ENCODE measurements around the gene MYBPH. TPM values are rescaled to one million over a fixed set of nuclear protein-coding genes. Genes with fewer than 3 reads are reported as not detected.

Gene MYBPH
- polyA plus RNA-seq, 3 donors: 0.08 to 0.32 (median 0.31) TPM

DNA sequence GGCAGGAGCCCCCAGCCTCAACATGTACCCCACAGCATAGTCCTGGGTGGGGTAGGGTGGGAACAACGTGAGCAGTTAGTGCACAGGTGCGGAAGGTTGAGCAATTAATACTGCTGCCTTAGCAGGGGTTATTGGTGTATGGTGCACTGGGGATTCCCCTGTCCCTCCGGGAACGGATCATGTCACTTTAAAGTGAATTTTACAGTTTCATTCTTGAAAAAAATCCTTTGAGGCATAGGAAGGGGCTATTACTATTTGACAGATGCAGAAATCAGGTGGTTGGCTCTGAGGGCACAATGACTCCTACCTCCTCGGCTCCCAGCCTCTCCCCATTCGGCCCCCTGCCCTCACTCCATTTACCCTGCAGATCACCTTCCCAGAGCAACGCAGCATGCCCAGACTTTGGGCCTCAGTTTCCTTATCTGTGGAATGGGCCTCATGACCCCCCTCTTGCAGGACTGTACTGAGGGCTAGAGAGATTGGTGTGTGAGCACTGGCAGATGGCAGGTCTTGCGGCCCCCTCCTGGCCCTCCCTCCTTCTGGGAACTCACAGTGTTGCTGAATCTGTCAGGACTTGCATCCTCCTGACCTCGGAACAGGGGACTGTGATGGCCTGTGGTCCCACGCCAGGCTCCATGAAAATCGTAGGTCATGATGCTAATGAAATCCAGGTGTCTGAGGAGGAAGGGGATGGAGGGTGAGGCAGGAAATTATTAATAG lies 5.1 kb upstream of the MYBPH start:
- no peak for DNase-seq (ENCODE audit: low read depth in 3 of 3, low spot score in 2 of 3)

GRCh38 chr1:203179667-203180005 lies 4.0 kb upstream of the MYBPH start:
- DNase-seq (ENCODE audit: low read depth in 3 of 3, low spot score in 2 of 3): no peak

DNA sequence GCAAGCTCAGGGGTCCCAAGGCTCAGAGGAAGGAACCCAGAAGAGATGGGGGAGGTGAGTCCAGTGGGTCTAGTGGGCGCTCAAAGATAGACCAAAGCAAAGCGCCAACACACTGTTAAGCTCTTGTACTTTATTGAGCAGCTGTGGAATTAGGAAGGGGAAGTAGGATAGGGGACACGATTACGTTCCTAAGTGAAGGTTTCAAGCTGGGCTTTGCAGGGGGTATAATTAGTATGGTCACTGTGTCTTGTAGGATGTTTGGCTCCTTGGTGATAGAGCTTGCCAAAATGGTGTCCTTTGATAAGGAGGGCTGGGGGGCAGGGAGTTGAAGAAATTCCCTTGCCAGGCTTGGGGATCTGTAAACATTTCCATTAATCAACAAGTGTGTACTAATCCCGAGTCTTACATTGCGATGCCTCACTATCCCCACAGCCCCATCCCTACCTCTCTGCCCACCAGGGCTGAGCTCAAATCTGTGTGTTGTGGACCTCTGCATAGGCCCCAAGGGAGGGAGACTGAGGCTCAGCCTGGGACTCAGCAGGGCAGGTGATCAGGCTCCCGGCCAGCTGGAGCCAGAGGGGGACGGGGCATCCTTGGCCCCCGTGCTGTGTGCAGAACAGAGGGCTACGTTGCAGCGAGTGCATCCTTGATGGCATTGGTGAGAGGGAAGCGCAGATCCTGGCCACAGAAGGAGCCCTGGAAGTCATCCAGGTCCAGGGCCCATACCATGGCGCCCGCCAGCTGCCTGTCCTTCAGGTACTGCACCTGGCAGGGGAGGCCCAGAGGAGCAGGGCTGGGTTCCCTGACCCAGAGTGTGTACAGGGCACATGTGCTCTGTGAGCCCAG lies 3.4 kb upstream of the MYBPH start:
- no peak for DNase-seq (ENCODE audit: low read depth in 3 of 3, low spot score in 2 of 3)

GRCh38 chr1:203178083-203178482 lies 2.5 kb upstream of the MYBPH start:
- DNase-seq (ENCODE audit: low read depth in 3 of 3, low spot score in 2 of 3): no peak

DNA sequence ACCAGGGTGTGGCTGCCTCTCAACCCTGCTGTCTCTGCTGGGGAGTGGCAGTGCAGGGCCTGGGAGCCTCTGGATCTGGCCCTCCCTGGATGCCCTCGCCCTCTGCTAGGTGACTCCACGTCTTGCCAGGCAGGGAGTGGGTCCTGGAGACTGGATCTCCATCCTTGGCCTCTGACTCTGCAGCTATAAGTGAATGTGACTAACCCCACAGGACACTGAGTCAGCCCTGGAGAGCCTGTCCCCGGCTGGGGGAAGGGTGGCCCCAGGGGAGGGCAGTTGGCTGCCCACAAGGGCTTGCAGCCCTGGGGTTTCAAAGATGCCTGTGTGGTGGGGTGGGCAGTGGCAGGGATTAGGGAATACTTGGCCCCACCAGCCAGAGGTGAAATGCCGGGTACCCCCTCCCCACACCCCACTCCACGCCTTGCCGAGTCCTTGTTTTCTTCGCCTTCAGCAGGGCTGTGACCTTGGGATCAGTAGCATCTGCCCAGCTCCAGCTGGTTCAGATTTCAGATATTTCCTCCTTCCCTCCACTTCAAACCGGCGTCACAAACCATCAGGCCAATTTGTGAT lies 1.9 kb upstream of the MYBPH start:
- no peak for DNase-seq (ENCODE audit: low read depth in 3 of 3, low spot score in 2 of 3)

DNA sequence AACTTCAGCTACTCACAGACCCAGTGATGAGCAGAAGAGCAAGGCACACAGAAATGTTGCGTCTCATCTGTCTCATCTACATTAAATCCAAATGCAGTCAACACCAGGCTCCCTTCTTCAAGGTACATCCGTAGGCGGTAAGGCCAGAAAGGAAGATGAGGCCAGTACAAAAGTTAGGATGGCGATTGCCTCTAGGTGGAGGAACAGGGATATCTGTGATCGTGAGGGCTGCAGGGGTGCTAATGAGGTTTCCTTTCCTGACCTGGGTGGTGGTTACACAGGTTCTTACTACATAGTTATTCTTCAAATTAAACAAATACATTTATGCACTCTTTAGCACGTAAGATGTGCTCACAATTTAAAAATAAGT lies 1.4 kb upstream of the MYBPH start:
- no peak for DNase-seq (ENCODE audit: low read depth in 3 of 3, low spot score in 2 of 3)

DNA sequence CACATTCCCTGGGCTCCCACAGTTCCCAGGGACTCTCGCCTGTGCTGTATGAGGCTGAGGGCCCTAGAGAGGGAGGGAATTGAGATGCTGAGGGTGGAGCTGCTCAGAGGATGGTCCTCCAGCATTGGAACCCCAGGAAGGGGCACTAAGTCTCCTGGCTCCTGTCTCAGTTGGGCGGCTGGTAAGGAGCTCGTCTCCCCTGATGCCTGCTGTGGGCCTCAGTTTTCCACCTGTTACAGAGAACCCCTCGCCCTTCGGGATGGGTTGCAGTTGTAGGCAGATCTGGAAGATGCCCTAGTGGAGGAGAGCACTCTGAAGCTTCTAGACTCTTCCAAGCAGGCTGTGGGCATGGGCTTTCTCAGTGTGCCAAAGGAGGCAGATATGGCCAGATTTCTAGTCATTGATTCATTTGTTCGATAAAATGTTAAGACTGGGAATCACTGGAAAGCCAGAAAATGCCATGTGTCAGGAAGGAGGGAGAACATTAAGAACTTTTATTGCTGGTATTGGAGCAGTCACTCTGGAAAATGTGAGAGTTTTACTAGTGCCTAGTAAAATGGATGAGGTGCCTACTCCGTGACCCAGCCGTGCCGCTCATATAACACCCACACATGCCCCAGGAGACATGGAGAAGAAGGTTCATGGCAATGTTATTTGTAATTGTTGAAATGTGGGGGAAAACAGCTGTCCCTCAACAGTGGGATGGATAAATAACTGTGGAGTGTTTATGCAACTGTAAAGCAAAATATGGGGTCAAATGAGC lies 828 bp upstream of the MYBPH start:
- DNase-seq (ENCODE audit: low read depth in 3 of 3, low spot score in 2 of 3): no peak

DNA sequence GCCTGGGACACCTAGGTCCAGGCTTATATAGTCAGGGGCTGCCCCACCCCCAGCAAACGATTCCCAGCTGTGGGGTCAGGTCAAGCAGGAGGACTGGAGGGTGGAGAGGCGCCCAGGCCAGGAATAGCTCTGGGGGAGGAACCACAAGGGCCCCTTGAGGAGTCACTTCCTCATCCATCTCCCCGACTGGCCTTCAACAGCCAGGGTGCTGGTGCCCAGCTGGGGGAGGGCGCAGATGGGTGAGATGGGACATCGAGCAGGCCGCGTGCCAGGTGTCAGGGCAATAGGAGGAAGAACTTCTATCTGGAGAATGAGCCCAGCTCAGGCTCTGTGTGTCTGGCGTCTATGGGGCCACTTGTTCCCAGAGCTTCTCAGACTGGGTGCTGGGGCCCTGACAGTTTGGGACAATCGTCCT lies 208 bp upstream of the MYBPH start:
- DNase-seq (ENCODE audit: low read depth in 3 of 3, low spot score in 2 of 3): no peak

DNA sequence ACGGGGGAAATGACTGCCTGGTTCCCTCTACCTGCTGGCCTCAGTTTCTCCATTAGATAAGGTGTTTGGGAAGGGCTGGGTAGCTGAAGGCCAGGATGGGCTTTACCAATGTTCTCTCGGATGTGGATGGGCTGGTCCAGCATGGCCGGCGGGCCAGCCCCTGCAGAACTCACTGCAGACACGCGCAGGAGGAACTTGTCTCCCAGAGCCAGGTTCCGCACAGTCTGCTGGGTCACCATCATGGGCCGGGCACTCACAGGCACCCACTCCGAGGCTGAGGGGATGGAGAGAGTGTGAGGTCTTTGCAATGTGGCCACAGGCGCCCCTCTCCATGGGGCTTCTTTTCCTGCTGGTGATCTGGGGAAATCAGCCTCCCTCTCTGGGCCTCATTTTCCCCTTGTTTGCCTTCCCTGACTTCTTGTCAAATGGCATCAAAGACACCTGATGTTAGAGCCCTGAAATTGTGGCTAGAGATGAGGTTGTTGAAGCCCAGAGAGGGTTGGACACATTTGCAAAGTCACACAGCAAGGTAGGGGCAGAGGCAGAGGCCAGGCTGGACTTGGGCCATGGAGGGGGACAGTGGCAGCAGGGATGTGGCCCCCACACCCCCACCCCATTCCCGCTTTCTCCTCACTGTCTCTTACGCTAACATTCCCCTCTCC lies 1.2 kb downstream of the MYBPH start:
- DNase-seq (ENCODE audit: low read depth in 3 of 3, low spot score in 2 of 3): no peak

- no peak for DNase-seq (ENCODE audit: low read depth in 3 of 3, low spot score in 2 of 3)
Measured at GRCh38 chr1:203173566-203173965, 2.1 kb downstream of the MYBPH start.

- DNase-seq (ENCODE audit: low read depth in 3 of 3, low spot score in 2 of 3): no peak
Measured at GRCh38 chr1:203173011-203173555, 2.5 kb downstream of the MYBPH start.

- DNase-seq (ENCODE audit: low read depth in 3 of 3, low spot score in 2 of 3): no peak
Measured at GRCh38 chr1:203172184-203173010, 3.2 kb downstream of the MYBPH start.

GRCh38 chr1:203171341-203172183 lies 4.1 kb downstream of the MYBPH start:
- DNase-seq (ENCODE audit: low read depth in 3 of 3, low spot score in 2 of 3): no peak

- DNase-seq (ENCODE audit: low read depth in 3 of 3, low spot score in 2 of 3): no peak
Measured at GRCh38 chr1:203170625-203171330, 4.8 kb downstream of the MYBPH start.

DNA sequence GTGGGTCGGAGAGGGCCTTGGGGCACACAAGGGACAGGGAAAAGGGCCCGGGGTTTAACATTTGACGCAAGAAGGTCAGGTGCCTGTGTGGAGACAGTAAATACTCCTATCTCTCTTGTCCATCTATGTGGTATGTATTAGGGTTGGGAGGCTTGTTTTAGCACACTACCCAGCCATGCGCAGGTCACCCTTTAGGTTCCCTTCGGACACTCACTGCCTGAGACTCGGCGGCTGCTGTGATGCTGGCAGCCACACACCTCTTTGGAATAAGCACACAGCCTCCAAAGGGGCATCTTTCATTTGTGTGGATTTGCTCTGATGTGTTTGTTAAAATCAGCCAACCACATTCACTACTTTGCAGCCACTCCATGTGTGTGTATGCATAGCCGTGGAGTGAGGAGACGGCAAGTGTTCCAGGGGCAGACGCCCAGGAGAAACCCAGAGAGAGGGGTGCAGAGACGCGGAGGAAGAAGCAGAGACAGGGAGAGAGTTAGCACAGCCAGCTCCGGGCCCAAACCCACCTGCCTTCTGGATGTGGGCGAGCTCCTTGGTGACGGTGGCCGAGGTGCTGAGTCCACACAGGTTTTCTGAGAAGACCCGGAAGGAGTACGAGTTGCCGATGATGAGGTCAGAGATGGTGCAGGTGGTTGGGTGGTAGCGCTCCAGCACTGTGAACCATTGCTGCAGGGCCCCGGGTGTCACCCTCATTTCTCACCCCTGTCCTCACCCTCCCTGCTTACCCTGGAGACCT lies 5.7 kb downstream of the MYBPH start:
- DNase-seq (ENCODE audit: low read depth in 3 of 3, low spot score in 2 of 3): no peak

GRCh38 chr1:203168991-203169390 lies 6.6 kb downstream of the MYBPH start:
- no peak for DNase-seq (ENCODE audit: low read depth in 3 of 3, low spot score in 2 of 3)

DNA sequence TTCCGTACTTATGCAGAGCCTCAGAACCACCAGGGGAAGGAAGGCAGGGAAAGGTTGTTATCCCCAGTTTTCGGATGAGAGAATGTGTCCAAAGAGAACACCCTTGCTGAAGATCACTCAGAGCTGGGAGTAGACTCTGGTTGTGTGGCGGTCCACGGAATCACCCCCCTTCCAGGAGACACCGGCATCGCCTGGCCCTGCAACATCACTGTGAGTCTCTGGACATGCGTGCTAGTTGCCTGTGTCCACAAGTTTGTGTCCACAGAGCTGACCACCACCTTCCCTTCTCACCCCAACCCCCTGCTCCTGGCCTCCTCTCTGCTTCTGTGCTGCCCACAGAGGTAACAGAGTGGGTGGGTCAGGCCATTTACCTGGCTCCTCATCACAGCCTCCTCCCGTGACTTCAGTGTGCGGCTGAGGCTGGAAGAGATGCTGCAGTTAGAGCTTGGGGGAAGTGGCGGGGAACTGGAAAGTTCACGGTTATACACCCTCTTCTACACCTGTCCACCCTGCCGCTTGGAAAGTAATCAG lies 7.3 kb downstream of the MYBPH start:
- DNase-seq (ENCODE audit: low read depth in 3 of 3, low spot score in 2 of 3): no peak

All from right renal cortex interstitium (tissue), 3 donors.